Stimulated activated CD4-positive, alpha-beta T cell treated with anti-CD3 and anti-CD28 coated beads, Interleukin-2, amount 100 ng/mL, for 24 hours (primary cell): ENCODE data around the gene CR1.
"Not testable (repeated sequence)": the region's sequence is repeated elsewhere in the genome, so short reads cannot be mapped to it uniquely, and the experiment has no call there.

Experiments
- DNase-seq, 2 donors: peaks; one replicate each; pipeline ENCODE4 v3.0.0-alpha.2; 2020

CR1 gene

DNA sequence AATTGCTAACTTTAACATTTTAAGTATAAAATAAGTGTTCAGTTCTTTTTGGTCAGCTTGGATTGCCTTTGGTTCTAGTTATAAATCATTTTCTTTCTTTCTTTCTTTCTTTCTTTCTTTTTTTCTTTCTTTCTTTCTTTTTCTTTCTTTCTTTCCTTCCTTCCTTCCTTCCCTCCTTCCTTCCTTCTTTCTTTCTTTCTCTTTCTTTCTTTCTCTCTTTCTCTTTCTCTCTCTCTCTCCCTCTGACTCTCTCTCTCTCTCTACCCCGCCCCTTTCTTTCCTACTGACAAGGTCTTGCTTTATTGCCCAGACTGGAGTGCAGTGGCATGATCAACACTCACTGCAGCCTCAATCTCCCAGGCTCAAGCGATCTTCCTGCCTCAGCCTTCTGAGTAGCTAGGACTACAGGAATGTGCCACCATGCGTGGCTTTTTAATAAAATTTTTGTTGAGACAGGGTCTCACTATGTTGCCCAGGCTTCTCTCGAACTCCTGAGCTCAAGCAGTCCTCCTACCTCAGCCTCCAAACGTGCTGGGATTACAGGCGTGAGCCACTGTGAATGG lies 187.0 kb downstream of the CR1 start:
- DNase-seq = not testable (repeated sequence)

DNA sequence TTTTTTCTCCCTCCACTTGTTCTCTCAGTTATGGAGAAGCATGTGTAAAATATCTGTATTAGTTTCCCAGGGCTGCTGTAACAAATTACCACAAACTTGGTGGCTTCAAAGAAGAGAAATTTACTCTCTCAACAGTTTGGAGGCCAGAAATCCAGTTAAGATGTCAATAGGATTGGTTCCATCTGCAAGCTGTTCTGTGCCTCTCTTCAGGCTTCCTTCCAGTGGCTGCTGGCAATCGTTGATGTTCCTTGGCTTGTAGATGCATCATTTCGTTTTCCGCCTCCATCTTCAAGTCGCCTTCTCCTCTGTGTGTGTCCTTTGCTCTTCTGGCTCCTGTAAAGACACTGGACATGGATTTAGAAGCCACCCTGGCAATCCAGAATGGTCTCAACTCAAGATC lies 194.6 kb downstream of the CR1 start:
- not testable (repeated sequence) for DNase-seq

DNA sequence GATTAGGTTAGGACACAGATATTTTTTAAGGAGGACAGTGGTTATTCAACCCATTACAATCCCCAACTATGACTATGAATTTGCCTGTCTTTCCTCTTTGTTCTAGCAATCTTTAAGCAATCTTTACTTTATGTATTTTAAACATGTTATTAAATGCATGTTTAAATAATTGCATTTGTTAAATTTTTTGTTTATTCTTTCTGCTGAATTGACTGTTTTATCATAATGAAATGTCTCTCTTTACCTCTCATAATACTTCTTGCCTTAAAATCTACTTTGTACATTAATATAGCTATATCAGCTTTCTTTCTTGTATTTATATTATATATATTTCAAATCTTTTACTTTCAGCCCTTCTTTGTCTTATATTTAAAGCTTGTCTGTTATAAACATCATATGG lies 195.1 kb downstream of the CR1 start:
- no peak for DNase-seq
